Neural progenitor cell (in vitro differentiated cells): ENCODE measurements around the gene FHOD1.

ENCODE experiments used
- EZH2 ChIP-seq: fragments of 200-600 bp; sonication (generic); IDR thresholded peaks from 2 replicates; pipeline ENCODE4 v1.6.1; 2017; ENCODE audit warnings: antibody characterized with exemption, mild to moderate bottlenecking, moderate library complexity
- EZH2phosphoT487 ChIP-seq: fragments of 200-600 bp; sonication (generic); IDR thresholded peaks from 2 replicates; pipeline ENCODE4 v1.6.1; 2017; ENCODE audit warnings: antibody characterized with exemption
- TF ChIP-seq, protein P1 (sequence below): fragments of 200-600 bp; sonication (generic); IDR thresholded peaks from 2 replicates; pipeline ENCODE4 v1.5.1; 2017; ENCODE audit warnings: antibody characterized with exemption, mild to moderate bottlenecking

DNA sequence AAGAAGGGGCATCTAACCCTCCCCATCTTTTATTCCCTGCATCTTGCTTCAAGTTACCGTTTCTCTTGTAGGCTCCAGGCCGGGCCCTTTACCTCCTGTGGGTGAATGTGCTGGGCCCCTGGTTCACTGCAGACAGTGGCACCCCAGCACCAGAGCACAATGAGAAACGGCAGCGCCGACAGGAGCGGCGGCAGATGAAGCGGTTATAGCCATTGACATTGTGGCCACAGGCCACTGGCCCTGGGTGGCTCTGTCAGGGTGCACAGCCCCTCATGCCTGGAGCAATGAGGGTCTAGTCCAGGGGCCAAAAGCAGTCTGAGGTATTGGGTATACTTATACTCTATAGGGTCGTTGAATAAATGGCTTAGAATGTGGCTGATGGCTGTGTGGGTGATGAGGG lies 18.4 kb downstream of the FHOD1 start:
- TF ChIP-seq, protein P1, sequence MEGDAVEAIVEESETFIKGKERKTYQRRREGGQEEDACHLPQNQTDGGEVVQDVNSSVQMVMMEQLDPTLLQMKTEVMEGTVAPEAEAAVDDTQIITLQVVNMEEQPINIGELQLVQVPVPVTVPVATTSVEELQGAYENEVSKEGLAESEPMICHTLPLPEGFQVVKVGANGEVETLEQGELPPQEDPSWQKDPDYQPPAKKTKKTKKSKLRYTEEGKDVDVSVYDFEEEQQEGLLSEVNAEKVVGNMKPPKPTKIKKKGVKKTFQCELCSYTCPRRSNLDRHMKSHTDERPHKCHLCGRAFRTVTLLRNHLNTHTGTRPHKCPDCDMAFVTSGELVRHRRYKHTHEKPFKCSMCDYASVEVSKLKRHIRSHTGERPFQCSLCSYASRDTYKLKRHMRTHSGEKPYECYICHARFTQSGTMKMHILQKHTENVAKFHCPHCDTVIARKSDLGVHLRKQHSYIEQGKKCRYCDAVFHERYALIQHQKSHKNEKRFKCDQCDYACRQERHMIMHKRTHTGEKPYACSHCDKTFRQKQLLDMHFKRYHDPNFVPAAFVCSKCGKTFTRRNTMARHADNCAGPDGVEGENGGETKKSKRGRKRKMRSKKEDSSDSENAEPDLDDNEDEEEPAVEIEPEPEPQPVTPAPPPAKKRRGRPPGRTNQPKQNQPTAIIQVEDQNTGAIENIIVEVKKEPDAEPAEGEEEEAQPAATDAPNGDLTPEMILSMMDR = no peak
- TF ChIP-seq EZH2phosphoT487 (no peak), EZH2 (no peak)
